Measurements from ENCODE around the gene PTH.

The PTH gene

DNA sequence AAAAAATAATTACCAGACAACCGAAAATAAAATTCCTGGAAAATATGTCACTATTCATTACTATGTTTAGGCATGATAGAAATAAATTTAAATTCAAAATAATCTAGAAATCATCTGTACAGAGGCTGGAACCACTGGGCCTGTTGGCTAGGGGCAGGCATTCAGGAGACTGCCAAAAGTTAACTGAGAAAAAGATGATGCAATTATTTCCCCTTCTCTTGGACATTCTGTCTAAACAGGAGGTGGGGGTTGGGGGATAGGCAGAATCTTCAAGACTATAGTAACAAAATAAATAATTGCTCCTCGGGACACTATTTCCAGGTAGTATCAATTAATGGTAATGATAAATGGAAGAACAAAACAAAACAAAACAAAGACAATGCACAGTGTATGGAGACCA, 46.9 kb downstream of the PTH start:
- no peak for DNase-seq

DNA sequence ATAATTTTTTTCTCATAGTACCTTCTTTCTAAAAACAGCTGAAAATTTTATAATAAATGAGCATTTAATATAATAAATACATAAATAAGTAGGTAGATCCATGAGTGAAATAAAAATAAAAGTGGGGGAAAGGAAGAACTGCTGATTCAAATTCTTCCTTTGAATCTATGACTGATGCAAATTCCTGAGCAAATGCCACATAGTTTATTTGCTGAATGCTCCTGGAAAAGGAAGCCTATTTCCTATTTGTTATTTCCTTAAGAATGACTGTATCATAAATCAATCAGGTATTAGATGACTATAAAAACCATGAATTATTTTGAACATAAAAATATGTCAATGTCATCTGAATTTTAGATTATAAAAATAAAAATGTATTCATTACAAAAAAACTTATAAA, 49.4 kb downstream of the PTH start:
- DNase-seq = no peak

DNA sequence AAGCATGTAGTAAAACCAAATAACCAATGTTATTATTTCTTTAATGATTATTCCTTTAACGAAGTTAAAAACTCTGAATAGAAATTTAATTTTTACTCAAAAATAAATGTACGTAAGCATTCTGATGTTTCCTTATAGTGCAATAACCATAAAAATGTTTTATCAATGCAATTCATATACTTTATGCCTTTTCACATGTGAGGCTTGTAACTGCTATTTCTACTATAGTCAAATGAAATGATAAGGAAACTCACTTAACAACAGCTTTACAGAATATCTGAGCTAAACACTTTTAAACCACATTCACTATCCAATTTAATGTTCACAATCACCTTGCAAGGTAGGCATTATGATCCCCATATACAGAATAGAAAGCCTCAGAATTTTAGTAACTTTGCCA, 50.2 kb downstream of the PTH start:
- DNase-seq = no peak
